Activated T-cell treated with anti-CD3 and anti-CD28 coated beads for 4 hours (primary cell): Measurements from ENCODE around the gene TP53RK.

Source experiments
- DNase-seq: peaks from one replicate; pipeline ENCODE4 v3.0.0-alpha.2; 2020

Gene TP53RK

GRCh38 chr20:46657137-46657536 lies 32.1 kb downstream of the TP53RK start:
- DNase-seq, result no peak

GRCh38 chr20:46652699-46653098 lies 36.5 kb downstream of the TP53RK start:
- no peak for DNase-seq

GRCh38 chr20:46651091-46651962 lies 37.9 kb downstream of the TP53RK start, which contains the start of gene SLC13A3:
TSS of gene SLC13A3 (minus strand) at chr20:46651459. CDS start at chr20:46651421, 38 bp downstream.
- no peak for DNase-seq

GRCh38 chr20:46650575-46651090 lies 38.6 kb downstream of the TP53RK start:
- DNase-seq, result no peak

GRCh38 chr20:46649965-46650542 lies 39.2 kb downstream of the TP53RK start:
- no peak for DNase-seq

GRCh38 chr20:46649650-46649949 lies 39.6 kb downstream of the TP53RK start:
- no peak for DNase-seq

GRCh38 chr20:46648903-46649649 lies 40.2 kb downstream of the TP53RK start:
- DNase-seq, result no peak

- DNase-seq, result no peak
Observed at GRCh38 chr20:46647469-46647868, 41.8 kb downstream of the TP53RK start.

- no peak for DNase-seq
Observed at GRCh38 chr20:46646659-46647380, 42.4 kb downstream of the TP53RK start.

- no peak for DNase-seq
Observed at GRCh38 chr20:46646122-46646521, 43.1 kb downstream of the TP53RK start.

GRCh38 chr20:46644733-46645132 lies 44.5 kb downstream of the TP53RK start:
- no peak for DNase-seq

- DNase-seq, result no peak
Observed at GRCh38 chr20:46644160-46644559, 45.1 kb downstream of the TP53RK start.

- DNase-seq, result no peak
Observed at GRCh38 chr20:46642969-46643343, 46.3 kb downstream of the TP53RK start.

- DNase-seq, result no peak
Observed at GRCh38 chr20:46642265-46642968, 46.8 kb downstream of the TP53RK start.

GRCh38 chr20:46641424-46641823 lies 47.8 kb downstream of the TP53RK start:
- no peak for DNase-seq

GRCh38 chr20:46640536-46641311 lies 48.5 kb downstream of the TP53RK start:
- no peak for DNase-seq

GRCh38 chr20:46640044-46640443 lies 49.2 kb downstream of the TP53RK start:
- no peak for DNase-seq

- DNase-seq, result no peak
Observed at GRCh38 chr20:46639587-46639986, 49.7 kb downstream of the TP53RK start.

GRCh38 chr20:46638898-46639274 lies 50.4 kb downstream of the TP53RK start:
- no peak for DNase-seq

GRCh38 chr20:46638134-46638897 lies 50.9 kb downstream of the TP53RK start:
- no peak for DNase-seq
